Measurements from ENCODE around the gene HARBI1. TPM values are rescaled to one million over a fixed set of nuclear protein-coding genes. Genes with fewer than 3 reads are reported as not detected.

HARBI1 gene
- polyA plus RNA-seq, 1 of the 3 experiments (the other 2 are of a cell fraction), result 2.4 TPM

DNA sequence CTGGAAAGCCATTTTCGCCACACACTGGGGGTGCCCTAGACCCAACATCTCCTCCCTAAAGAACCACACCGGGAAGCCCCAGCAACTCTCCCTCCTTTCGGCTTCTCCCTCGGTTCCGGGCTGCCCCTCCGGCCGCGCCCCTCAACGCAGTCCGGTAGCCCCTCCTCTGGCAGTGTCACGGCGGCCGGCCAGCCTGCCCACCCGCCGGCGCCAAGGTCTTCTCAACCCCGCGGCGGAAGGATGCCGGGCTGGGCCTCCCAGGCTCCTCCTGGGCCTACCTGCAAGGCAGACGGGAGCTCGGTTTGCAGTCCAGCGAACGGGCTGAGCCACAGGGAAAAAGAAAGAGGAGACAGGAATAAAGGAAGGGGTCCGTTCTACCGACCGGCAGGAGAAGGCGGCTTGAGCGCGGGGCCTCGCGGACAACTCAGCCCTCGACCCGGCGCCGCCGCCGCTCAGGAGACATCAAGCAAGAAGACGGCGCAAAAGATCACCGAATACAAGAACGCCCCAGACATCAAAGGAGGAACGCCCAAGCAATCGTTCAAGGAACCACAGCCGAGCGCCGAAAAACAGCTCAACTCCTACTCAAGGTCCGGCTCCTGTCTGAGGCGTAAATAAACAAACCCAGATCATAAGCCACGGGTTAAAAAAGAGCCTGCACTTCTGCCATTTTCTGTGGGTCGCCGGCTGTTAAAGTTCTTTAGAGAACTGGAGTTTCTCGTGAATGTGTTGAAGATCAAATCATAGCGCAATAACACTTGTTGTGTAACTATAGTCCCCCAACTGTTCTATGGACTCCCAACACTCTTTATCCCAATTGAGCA lies 23.3 kb downstream of the HARBI1 start, which contains the start of gene AMBRA1 (continued):
- TF ChIP-seq RCOR1 (IDR thresholded peaks at IDR 0.05; ENCODE audit: low read length), result no peak
- TF ChIP-seq SIN3A (IDR thresholded peaks at IDR 0.05; ENCODE audit: borderline replicate concordance, low read depth, low read length), result 0 out of 2 replicates have a peak, but pooled peaks have one; percentile 71
- TF ChIP-seq EP300 (IDR thresholded peaks at IDR 0.05; ENCODE audit: borderline replicate concordance in 1 of 2, low read depth in 1 of 2, low read length in 1 of 2), result no peak
- TF ChIP-seq EZH2phosphoT487 (IDR thresholded peaks at IDR 0.05; ENCODE audit: borderline replicate concordance, low read depth), result no peak
- no peak for TF ChIP-seq JUND (IDR thresholded peaks at IDR 0.05)
- no peak for TF ChIP-seq FOXM1 (IDR thresholded peaks at IDR 0.05; ENCODE audit: low read depth)
- no peak for TF ChIP-seq MEF2A (IDR thresholded peaks at IDR 0.05; ENCODE audit: borderline replicate concordance, low read depth)
- TF ChIP-seq, protein P1, sequence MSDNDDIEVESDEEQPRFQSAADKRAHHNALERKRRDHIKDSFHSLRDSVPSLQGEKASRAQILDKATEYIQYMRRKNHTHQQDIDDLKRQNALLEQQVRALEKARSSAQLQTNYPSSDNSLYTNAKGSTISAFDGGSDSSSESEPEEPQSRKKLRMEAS (IDR thresholded peaks at IDR 0.05; ENCODE audit: low read depth), result peak; percentile 85
- TF ChIP-seq NRF1 (IDR thresholded peaks at IDR 0.05; ENCODE audit: low read depth, low read length), result no peak
- TF ChIP-seq, protein P2, sequence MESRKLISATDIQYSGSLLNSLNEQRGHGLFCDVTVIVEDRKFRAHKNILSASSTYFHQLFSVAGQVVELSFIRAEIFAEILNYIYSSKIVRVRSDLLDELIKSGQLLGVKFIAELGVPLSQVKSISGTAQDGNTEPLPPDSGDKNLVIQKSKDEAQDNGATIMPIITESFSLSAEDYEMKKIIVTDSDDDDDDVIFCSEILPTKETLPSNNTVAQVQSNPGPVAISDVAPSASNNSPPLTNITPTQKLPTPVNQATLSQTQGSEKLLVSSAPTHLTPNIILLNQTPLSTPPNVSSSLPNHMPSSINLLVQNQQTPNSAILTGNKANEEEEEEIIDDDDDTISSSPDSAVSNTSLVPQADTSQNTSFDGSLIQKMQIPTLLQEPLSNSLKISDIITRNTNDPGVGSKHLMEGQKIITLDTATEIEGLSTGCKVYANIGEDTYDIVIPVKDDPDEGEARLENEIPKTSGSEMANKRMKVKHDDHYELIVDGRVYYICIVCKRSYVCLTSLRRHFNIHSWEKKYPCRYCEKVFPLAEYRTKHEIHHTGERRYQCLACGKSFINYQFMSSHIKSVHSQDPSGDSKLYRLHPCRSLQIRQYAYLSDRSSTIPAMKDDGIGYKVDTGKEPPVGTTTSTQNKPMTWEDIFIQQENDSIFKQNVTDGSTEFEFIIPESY (IDR thresholded peaks at IDR 0.05; ENCODE audit: borderline replicate concordance, low read depth), result no peak

DNA sequence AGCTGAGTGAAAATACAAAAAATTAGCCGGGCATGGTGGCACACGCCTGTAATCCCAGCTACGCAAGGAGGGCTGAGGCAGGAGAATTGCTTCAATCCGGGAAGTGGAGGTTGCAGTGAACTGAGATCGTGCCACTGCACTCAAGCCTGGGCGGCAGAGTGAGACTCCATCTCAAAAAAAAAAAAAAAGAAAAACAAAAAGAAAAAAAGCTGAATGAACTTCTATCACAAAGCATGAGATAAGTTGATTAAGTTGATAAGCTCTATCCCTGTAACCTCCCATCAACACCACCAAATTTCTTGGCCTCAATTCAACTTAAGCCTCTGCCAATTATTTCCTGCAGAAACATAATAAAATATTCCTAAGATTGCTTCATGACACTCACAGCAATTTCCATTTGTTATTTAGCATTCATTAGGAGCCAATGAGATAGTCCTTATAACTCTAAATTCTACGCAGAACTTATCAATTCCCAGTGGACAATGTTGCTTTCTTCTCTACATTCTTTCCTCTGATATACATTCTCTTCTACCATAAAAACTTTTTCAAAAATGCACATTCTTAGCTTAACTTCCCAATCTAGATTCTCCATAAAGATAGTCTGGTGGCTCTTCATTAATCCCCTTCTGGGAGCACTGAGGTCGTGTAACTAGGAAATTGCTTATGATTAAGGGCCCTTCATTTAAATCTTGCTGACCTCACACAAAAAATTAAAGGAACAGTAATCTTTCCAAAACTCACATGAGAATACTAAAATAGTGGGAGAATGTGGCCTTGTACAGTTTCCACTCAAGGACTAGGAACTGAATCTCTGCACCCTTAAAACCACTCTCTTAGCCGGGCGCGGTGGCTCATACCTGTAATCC lies 26.1 kb downstream of the HARBI1 start:
- H3K9me2 ChIP-seq, result no peaks in the 10 kb centered on the region
- H3K4me2 ChIP-seq, result peak overlapping the region; percentile 53
- H2AFZ ChIP-seq (ENCODE audit: low read depth), result no peak overlapping the region
- ChIA-PET CTCF (interaction anchor here (1.3 to 2.0 kb wide), 2 partner anchors 25 to 27 kb away, joined by 3 to 8 read pairs; partner anchors contain the start of genes ATG13 and HARBI1), POLR2A (no interaction called here)
- no peak for DNase-seq
- H3K4me1 ChIP-seq (ENCODE audit: control insufficient read depth in 1 of 2, insufficient read depth in 2 of 2, low read depth in 1 of 2, low read length in 1 of 2), result peaks cover 3 to 31% of the 10 kb centered on the region in 2 experiments; a peak in 2 of 4 replicates
- H3K36me3 ChIP-seq (replicated peaks in 1 of 2; ENCODE audit: control insufficient read depth in 1 of 2, insufficient read depth in 2 of 2, low read length in 1 of 2), result no peaks in the 10 kb centered on the region
- H3K27me3 ChIP-seq (ENCODE audit: insufficient read depth), result no peaks in the 10 kb centered on the region
- TF ChIP-seq, protein P3, sequence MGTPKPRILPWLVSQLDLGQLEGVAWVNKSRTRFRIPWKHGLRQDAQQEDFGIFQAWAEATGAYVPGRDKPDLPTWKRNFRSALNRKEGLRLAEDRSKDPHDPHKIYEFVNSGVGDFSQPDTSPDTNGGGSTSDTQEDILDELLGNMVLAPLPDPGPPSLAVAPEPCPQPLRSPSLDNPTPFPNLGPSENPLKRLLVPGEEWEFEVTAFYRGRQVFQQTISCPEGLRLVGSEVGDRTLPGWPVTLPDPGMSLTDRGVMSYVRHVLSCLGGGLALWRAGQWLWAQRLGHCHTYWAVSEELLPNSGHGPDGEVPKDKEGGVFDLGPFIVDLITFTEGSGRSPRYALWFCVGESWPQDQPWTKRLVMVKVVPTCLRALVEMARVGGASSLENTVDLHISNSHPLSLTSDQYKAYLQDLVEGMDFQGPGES (IDR thresholded peaks at IDR 0.05; ENCODE audit: low read depth, low read length), result no peak
- TF ChIP-seq FOXJ3 (CRISPR knock-in tag; IDR thresholded peaks at IDR 0.05) (no peak), FOXM1 (IDR thresholded peaks at IDR 0.05; ENCODE audit: low read depth) (no peak), NRF1 (IDR thresholded peaks at IDR 0.05; ENCODE audit: low read depth, low read length) (no peak), TCF12 (IDR thresholded peaks at IDR 0.05) (no peak)
- H3K4me3 ChIP-seq (ENCODE audit: low read depth in 2 of 2, low read length in 1 of 2), result no peak overlapping the region
- no peak overlapping the region for H3K9ac ChIP-seq
- peak overlapping the region in 1 of 2 experiments; percentile 6; a peak in 1 of 4 replicates for H3K27ac ChIP-seq (ENCODE audit: low read depth in 2 of 2, low read length in 1 of 2)
- no peaks in the 10 kb centered on the region for H3K9me3 ChIP-seq
- H3K79me2 ChIP-seq (ENCODE audit: insufficient read depth), result peaks cover 77% of the 10 kb centered on the region
- peaks cover 43% of the 10 kb centered on the region for H4K20me1 ChIP-seq (ENCODE audit: insufficient read depth)
- H3F3A ChIP-seq (replicated peaks; ENCODE audit: insufficient read depth), result peaks cover 9% of the 10 kb centered on the region
- WGBS (ENCODE audit: low lambda C conversion rate), result 85% methylated on average over 11 of the region's 11 CpGs

All from SK-N-SH (cell line).